ENCODE data around the gene NRXN2.
"Not testable (repeated sequence)": the region's sequence is repeated elsewhere in the genome, so short reads cannot be mapped to it uniquely, and the experiment has no call there.

Gene NRXN2

DNA sequence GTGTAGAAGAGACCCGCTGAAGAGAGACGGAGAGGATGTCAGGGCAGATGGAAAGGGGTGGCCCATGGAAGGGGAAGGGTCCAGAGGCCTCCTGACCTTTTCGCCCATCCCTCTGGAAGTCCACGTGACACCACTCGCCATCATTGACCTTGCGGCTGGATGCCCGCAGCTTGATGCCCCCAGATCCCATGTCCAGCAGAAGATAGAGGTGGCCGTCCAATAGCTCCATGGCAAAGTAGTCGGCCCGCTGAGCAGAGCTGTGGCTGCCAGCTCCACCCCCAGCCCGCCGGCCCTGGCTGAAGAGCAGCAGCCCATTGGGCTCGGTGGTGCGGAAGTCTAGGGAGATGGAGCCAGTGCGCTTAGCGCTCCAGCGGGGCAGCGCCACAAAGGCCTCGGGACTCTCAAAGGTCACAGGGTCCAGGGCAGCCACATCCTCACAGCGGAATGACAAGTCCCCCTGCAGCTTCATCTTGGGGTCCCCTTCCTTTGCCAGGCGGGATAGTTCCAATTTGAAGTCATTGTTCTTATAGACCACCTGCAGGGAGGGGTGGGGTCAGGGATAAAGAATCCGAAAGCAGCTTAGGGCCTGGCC is 55.7 kb downstream of the NRXN2 start:
- DNase-seq, result no peak

DNA sequence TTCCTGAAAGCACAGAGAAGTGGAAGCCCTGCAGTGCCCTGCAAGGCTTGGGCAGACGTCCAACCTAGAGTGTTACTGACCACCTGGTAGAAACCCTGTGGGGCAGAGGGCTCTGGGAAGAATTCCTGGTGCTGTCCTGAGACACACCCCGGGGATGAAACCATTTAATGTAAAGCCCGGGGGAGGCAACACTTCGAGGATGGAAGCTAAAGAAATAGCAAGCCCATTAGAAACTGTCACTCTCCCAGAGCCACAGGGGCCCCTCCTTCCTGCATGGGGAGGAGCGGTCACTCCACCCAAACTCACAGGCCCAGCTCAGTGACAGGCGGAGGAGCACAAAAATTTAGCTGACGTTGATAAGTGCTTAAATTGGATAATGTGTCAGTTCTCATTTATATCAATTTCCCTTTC is 57.6 kb downstream of the NRXN2 start:
- DNase-seq, result no peak

DNA sequence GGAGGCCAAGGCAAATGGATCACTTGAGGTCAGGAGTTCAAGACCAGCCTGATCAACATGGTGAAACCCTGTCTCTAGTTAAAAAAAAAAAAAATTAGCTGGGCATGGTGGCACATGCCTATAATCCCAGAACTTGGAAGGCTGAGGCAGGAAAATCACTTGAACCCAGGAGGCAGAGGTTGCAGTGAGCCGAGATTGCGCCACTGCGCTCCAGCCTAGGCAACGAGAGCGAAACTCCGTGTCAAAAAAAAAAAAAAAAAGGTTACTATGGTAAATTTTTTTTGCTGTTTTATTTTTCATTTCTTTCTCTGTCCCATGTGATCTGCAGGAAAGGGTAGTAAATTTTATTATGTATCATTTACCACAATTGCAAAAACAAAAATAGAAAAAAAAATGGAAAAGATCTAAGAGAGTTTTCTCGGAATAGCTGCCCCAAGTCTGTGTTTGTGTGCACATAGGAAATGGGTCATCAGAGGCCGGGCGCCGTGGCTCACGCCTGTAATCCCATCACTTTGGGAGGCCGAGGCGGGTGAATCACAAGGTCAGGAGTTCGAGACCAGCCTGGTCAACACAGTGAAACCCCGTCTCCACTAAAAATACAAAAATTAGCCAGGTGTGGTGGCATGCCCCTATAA is 58.6 kb downstream of the NRXN2 start:
- not testable (repeated sequence) for DNase-seq

DNA sequence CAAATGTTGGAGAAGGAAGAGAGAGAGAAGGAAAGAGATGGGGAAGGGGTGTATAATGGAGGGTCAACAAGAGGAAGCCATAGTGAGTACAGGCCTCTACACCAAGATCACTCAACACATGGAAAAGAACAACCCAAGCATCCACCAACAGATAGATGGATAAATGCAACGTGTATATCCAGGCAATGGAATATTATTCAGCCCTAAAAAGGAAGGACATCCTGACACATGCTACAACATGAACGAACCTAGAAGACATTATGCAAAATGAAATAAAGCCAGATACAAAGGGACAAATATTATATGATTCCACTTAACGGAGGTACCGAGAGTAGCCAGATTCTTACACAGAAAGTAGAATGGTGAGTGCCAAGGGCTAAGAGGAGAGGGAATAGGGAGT is 59.3 kb downstream of the NRXN2 start:
- DNase-seq, result no peak

DNA sequence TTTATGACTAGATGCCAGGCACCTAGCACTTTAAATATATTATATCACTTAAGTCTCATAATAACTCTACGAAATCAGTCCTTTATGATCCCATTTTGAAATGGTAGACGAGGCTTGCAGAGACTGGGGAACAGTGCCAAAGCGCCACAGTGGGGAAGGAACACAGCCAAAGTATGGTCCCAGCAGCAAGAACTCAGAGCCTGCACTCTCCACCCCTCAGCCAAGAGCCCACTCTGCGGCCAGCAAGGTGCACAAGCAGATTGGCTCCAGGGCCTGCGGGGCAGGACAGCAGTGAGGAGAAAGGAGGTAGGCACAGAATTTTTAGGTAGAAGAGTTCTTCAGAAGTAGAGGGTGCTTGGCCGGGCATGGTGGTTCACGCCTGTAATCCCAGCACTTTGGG is 61.4 kb downstream of the NRXN2 start:
- DNase-seq, result no peak

DNA sequence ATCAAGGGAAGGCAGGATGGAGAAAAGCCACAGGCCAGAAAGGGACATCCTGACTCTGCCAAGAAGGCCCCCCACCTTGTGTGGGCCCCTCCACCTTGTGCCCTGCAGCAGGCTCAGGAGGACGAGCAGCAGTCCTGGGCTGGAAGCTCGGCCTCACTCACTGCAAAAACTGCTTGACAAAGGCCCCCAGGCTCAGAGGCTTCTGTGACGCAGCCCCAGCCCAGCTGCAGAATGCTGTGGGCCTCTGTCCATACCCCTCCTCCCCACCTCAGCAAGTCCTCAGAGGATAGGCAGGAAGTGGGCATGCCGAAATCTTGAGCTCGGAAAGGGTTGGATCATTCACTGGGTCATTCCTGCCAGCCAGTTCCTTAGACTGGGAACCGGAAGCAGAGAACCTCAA is 61.9 kb downstream of the NRXN2 start:
- DNase-seq, result no peak

DNA sequence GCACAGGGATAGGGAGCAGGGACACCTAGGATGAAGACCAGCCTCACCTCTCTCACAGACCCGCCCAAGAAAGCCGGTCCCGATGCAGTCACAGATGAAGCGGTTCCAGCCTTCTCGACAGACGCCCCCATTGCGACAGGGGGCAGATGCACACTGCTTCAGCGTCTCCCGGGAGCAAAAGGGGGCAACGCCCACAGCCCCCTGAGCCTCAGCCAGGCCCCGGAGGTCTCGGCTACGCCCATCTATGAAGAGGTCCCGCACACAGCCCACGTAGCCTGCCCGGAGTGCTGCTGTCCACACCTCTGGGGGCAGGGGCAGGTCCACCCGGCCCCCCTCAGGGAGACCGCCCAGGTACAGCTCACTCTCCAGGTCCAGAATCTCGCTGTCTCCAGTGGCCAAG is 62.3 kb downstream of the NRXN2 start:
- DNase-seq, result no peak

DNA sequence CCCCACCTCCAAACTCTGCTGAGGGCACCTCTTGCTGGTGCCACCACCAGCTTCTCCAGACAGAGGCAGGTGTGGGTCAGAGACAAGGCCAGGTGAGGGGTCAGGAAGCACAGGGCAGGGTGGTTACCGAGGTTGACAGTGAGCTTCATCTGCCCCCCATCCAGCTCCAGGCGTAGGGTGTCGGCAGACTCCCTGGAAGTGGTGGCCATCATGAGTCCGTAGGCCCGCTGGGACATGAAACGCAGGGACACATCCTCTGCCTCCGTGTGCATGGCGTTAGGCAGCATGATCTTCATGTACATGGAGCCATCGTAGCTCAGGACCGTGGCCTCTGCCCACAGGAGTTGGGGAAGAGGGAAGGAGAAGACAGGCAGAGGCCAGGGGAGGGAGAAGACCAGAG is 62.8 kb downstream of the NRXN2 start:
- DNase-seq, result no peak

DNA sequence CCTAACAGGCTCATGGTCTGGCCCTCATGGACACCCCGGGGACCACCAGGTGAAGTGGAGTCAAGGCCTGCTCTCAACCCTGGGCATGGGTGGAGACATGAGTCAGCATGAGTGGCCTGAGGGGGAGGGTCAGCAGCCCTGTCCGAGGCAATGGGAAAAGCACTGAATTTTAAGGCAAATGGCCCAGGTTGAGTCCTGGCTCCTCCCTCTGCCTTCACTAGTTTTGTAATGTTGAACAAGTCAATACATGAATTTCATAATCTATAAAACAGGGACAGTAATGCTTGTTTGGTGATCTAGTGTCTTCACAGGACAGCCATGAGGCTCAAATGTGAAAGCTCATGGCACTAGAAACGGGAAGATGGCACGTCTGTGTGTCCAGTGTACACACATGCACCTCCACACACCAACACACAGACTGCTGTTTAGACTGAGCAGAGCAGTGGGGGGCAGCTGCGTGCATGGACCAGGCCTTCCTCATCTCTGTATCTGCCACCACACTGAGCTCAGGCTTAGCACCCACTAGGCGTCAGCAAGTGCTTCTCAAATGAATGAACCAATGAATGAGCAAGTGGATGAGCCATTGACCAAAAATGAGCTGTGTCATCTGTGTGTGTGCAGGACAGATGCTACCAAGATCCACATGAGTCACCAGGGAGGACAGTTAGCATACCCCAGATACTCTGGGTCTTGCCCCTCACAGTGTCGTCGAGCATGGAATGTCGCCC is 63.4 kb downstream of the NRXN2 start:
- DNase-seq, result no peak

DNA sequence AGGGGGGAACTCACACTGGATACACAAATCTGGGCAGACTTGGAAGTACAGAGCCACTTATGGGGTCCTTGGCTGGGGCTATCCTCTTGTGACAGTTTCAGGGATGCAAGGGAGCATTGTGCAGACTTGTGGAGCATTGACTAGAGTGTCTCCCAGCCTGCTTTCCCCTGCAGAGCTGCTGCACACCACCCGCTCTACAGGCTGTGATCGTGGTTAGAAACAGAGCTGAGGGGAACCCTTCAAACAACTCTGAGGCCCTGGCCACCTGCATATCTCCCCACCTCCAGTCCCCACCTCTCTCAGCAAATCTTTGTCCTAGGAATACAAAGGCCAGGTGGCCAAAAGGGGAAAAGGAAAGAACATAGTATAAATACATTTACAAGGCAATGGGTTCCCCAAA is 64.7 kb downstream of the NRXN2 start:
- no peak for DNase-seq

DNA sequence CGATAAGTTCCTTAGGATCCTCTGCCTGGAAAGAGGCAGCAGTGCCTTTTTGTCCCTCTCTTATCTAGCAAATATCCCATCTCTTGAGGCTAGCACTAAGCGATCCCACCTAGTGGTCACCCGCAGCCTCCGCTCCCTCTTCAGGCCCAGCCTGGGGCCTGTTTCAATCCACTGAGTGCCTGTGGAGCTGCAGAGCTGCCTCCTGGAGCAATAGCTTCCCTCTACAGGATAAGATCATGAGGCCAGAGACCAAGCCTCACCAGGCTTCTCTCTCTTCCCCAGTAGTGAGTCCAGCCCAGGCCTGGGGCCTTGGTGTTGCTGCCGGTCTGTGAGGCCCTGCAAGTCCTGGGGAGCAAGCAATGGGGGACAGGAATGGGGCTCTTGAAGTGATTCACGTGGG is 66.1 kb downstream of the NRXN2 start:
- DNase-seq, result no peak

DNA sequence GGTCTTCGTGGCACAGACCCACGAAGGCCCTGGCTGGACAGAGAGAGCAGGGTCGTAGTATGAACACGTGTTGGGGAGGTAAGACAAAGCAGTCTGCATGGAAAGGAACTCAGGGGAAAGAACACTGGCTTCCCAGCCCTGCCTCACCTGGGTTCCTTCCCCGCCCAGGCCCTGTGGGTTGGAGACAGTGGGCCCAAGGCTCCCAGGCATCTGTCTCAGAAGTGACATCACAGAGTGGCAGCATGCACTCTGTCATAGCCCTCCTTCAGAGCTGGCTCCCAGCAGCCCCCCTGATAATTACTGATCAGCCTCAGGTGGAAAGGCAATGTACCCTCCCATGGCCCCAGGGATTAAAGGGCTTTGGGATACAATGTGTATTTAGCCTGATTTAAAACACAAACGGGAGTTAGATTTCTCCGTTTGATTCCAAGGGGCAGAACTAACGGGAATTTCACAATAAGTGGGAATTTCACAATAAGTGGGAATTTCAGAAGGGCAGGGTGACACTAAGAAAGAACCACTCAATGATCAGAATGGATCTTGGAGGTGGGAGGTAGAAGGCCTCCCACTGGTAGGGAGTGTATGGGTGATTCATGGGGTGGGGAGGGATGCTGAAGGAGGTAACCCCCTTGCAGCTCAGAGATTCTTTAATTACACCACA is 66.9 kb downstream of the NRXN2 start:
- no peak for DNase-seq

DNA sequence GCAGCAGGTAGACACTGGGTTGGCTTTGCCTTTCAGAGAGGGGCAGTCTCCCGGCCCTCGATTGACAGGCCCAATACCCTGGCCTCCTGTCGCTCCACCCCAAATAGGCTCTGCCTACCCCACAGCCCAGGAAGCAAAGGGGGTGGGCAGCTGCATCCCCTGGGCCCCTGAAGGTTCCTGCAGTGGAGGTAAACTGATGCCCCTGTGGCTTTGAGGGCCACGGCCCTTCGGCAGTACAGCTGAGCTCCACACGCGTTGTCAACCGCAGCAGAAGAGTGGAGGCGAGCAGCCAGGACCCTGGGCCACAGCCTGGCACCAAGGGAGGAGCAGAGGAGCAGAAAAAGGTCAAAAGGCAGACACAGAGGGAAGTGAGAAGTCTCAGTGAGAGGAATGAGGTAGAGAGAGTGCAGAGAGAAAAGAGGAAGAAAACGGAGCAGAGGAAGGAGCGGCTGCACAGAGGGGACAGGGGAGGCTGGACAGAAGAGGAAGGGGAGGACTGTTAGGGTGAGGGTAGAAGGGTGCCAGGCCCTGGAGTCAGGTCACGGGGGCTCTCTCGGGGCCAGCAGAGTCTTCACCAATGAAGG is 67.9 kb downstream of the NRXN2 start:
- no peak for DNase-seq

DNA sequence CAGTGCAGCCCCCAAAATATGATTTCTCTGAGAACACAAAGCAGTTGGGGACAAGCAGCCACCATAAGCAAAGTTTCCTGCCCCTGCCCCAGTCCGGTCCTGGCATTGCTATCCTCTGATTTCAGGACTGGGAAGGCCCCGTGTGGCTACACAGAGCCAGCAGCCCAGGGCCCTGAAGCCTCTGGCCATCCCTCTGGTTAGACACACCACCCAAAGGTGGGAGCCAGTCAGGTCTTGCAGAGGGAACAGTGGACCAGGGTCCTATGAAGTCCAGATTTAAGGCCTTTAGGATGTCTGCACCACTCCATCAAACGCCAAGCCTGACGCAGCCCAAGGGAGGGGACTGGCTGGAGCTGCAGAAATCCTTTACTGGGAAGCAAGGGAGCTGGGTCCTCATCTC is 68.6 kb downstream of the NRXN2 start:
- no peak for DNase-seq

DNA sequence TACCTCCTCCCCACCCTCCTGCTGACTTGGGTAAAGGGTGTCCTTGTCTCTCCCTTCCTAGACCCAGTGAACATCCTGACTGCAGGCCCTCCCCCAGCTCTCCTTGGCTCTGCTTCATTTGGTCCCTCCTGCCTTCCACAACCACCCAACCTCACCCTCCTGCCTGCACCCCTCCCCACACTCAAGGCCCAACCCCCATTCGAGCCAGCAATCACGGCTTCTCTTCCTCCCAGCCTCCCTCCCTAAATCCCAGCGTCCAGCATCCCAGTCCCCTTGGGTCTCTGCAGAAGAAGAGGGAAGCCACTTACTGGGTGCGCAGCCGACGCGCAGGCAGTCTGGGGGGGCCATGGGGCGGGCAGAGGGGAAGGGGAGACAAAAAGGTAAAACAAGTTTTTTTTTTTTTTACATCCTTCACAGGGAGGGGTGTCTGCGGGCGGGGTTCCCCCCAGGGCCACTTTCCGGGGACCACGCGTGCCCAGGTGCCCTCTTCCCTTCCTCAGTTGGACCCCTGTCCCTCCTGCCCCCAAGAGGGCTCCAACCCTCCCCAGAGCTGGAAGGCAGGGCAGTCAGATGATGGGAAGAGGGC is 69.5 kb downstream of the NRXN2 start:
- DNase-seq, result no peak

DNA sequence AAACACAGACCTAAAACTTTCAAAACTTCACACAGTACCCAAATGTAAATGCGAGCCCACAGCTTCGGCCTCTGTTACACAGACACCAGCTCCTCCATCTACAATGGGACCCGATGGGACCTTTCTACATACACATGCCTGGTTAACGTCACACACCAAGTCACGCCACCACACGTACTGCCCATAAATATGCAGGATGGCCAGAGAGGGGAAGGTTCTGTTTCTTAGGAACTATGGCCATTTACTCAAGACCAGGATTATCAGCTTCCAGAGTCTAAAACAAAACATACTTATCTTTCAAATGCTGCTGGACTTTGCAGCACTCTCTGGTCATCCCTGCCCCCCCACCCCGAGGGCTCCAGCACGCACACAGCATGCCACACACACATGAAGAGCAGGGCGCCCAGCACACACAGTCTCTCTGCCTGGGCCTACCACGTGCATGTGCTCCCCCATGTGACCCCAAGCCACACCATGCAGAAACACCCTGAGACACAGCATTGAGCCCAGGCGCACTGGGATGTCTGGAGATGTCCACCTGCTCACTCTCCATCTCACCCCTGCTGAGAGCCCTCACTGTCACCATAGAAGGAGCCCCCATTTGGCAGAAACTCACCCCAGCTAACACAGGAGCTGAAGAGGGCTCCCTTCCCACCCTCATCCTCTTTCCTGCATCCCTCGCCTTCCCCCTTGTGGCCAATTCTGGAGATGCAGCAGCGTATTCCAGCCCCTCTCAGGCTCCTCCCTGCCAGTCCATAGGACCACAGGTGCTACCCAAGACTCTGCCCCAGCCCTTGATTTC is 70.2 kb downstream of the NRXN2 start:
- no peak for DNase-seq

DNA sequence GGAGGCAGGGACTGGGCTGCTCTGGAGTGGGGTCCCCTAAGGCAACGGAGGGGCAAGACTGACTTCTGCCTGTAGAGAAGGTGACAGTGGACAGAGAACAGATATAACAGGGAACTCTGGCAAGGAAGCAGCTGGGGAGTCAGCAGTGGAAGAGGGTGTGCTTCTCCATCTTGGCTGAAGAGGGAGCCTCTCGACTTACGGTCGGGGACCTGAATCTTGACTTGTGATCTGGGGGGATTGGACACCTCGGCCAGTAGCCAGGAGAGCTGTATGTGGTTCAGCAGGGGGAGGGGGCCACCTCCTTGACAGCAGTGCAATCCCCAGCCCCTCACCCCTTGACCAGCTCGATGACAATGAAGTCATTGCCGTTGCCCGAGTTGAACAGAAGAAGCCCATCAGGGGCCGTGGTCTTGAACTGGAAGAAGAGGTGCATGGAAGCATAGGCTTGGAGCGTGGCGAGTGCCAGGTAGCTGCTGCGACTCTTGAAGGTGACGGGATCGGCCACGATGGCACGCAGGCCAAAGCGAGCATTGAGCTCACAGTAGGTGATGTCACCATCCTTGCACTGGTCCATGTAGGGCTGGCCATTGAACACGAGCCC is 72.0 kb downstream of the NRXN2 start:
- DNase-seq, result no peak

DNA sequence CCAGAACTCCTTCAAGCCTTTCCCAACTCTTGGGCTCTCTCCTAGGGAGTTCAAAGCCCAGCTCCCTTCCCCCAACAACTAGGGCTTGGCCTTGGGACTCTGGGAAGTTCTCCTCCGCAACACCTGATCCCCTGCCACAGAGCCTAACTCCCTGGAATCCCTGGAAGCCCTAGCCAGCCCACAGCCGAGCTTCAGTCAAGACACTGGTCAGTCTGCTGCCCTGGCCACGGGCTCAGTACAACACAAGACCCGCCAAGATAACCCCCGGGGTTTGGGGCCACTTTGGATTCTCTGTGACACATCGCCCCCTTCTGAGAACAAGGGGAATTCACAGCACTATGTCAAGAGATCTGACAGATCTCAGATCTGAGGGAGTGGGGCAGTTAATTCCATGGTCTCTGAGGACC is 73.7 kb downstream of the NRXN2 start:
- no peak for DNase-seq

DNA sequence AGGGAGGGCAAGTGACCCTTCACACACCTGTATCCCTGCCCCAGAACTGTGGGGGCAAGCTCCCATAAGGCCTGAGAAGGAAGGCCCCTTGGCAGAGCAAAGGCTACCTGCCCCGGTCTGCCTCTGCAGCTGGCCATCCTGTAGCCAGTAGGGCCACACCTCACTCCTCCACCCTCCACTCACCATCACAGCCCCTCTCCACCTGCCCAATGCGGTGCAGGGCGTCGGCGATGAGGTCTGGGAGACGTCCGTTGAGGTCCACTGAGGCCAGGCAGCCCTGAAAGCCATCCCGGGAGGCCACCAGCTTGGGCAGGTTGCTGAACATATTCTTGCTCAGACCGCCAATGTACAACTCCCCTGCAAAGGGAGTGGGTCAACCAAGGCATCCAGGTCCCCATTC is 74.4 kb downstream of the NRXN2 start:
- no peak for DNase-seq

DNA sequence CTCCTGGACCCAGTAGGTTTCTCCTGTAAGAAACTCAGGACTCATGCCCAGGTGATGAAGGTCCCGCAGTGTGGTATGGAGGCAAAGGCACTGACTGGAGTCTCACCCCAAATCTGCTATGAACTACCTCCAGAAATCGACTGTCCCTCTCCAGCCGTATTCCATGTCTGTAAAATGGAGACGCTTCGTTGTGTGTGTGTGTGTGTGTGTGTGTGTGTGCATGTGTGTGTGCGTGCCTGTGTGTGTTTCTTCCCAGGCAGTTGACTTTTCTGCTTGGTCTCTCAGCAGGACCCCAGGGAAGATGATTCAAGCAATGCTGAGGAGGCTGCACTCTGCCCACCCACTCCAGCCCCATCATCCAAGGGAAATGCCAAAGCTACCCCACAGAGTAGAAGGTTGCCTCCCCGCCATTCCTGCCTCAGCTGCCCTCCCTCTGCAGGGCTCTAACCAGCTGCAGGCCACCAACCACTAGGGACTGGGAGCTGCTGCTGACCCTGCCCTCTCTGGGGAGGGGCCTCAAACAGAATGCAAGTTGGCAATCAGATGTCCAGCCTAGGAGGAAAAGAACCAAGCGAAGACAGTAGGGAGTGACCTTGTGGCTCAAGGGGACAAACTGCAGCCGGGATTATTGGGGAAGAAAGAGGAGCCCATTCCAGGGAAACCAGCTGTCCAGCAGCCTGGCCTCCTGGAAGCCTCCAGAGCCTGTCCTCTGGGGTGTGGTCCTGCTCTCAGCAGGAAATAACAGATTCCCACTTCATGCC is 75.8 kb downstream of the NRXN2 start:
- DNase-seq, result no peak

DNA sequence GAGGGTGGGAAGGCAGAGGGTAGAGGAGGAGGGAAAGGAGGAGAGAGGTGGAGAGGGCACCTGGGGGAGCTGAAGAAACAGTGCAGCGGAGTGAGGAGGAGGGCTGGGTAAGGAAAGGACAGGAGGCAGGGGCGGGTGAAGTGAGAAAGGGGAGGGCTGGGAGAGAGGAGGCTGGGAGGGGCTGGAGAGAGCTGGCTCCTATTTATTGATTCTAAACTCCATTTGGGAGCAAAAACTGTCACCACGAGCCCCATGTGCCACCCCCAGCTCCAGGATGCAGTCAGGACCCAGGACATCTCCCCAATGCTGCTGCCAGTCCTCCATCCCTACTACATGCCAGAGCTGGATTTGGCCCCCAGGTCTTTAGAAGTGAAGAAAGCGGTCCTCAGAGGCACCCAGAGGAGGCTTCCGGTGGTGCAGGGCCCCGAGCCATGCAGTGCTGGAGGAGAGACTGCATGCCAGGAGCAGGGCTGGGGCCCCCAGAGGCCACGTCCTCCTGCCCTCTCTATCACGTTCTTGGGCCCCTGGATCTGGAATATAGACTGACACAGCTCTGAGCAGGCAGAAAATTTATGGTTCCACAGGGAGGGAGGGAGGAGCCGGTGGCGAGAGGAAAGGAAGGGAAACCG is 78.2 kb downstream of the NRXN2 start:
- DNase-seq, result no peak

Measured in NCI-H1436 treated with DMSO at 0.1 percent for 48 hours (cell line).